T-helper 17 cell (primary cell): ENCODE measurements around the gene TDRD9. TPM values are rescaled to one million over a fixed set of nuclear protein-coding genes. Genes with fewer than 3 reads are reported as not detected.
A peak's percentile ranks its signal among the peaks of the same experiment; 100 is the strongest.

Experiments used
- ATAC-seq: fragments of 150-1000 bp; cut with Tn5 transposase; 2 replicates; pipeline ENCODE4 v1.10.0; 2021; ENCODE audit warnings: mild to moderate bottlenecking, moderate library complexity
- DNase-seq, 3 donors: peaks; one replicate each; pipeline versions ENCODE4 v3.0.0 to v3.0.0-alpha.2; 2020 to 2021
- H3K9me3 ChIP-seq: one replicate; pipeline ENCODE4 v1.7.0; 2013; ENCODE audit warnings: low read length, mild to moderate bottlenecking; ENCODE audit not compliant: control insufficient read depth, poor library complexity, severe bottlenecking
- H3K27ac Mint-ChIP-seq: one replicate; pipeline ENCODE4 v1.8.0; 2022; ENCODE audit warnings: mild to moderate bottlenecking, moderate library complexity, mixed read lengths
- H3K27me3 Mint-ChIP-seq: one replicate; pipeline ENCODE4 v1.8.0; 2022; ENCODE audit warnings: mixed read lengths
- H3K36me3 Mint-ChIP-seq: one replicate; pipeline ENCODE4 v1.8.0; 2022; ENCODE audit warnings: low read depth, mixed read lengths
- H3K4me1 Mint-ChIP-seq: one replicate; pipeline ENCODE4 v1.8.0; 2022; ENCODE audit warnings: mild to moderate bottlenecking, mixed read lengths
- H3K4me3 Mint-ChIP-seq: one replicate; pipeline ENCODE4 v1.8.0; 2022; ENCODE audit warnings: mild to moderate bottlenecking, moderate library complexity, mixed read lengths
- total RNA-seq, 4 donors: library from RNA in 2 of 4; stranded (reverse) in 2 of 4; gene quantifications; one replicate each; pipeline ENCODE4 v1.2.3 and lab custom pipeline; 2022 to 2026

TDRD9 gene
- total RNA-seq, 2 donors from 2014 or later, result 1.0 TPM; not detected in 1

- H3K9me3 ChIP-seq, result no peaks in the 10 kb centered on the region
- no peak overlapping the region for H3K27ac Mint-ChIP-seq
- no peak for DNase-seq
- H3K36me3 Mint-ChIP-seq, result peaks cover 3% of the 10 kb centered on the region
- peaks cover 41% of the 10 kb centered on the region for H3K27me3 Mint-ChIP-seq
- no peaks in the 10 kb centered on the region for H3K4me1 Mint-ChIP-seq
- no peak overlapping the region for H3K4me3 Mint-ChIP-seq
- ATAC-seq, result no peak
Observed at GRCh38 chr14:104014764-104015163, 86.5 kb downstream of the TDRD9 start.

DNA sequence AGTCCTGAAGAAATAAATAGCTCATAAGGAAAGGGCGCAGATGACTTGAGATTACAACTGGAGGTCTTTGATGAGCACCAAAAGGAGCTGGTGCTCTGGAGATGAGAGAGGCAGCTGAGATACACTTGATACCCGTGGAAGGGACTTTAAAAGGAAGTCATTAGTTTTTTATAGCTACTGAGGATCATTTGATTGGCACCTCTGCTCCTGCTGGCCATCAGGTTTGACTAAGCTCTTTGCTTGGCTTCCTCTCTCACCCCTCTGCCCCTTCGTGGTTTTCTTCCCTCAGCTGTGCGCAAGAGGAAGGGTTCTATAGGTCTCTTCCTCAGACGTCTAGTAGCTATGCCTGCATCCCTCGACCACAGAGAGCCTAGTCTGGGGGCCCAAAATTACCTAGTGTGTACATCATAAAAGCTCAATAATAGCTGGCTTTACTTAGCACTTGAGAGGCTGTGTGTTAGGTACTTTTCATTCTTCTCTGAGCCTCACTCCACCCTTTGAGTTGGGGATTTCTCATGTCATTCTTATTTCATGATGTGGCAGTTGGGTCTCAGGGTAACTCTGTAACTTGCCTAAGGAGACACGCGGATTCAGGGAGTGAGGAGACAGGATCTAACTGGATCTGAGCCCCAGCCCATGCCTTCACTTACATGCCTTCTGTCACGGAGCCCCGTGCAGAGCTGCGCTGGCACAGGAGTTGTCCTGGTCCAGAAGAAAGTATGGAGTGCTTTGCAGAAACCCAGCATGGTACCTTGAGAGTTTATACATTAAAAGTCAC is 88.8 kb downstream of the TDRD9 start:
- Mint-ChIP-seq H3K4me3 (no peak overlapping the region), H3K27ac (no peak overlapping the region), H3K27me3 (peaks cover 58% of the 10 kb centered on the region), H3K4me1 (no peaks in the 10 kb centered on the region), H3K36me3 (peaks cover 3% of the 10 kb centered on the region)
- no peaks in the 10 kb centered on the region for H3K9me3 ChIP-seq
- no peak for DNase-seq
- ATAC-seq, result no peak

GRCh38 chr14:104019029-104019428 is 90.8 kb downstream of the TDRD9 start:
- DNase-seq (no peak), ATAC-seq (no peak)
- Mint-ChIP-seq H3K4me1 (no peaks in the 10 kb centered on the region), H3K27ac (no peak overlapping the region), H3K36me3 (peaks cover 3% of the 10 kb centered on the region), H3K27me3 (peaks cover 58% of the 10 kb centered on the region), H3K4me3 (no peak overlapping the region)
- no peaks in the 10 kb centered on the region for H3K9me3 ChIP-seq

- DNase-seq (no peak), ATAC-seq (no peak)
- Mint-ChIP-seq H3K27me3 (peaks cover 58% of the 10 kb centered on the region), H3K4me1 (no peaks in the 10 kb centered on the region), H3K27ac (peak overlapping the region; percentile 32), H3K36me3 (peaks cover 3% of the 10 kb centered on the region), H3K4me3 (no peak overlapping the region)
- no peaks in the 10 kb centered on the region for H3K9me3 ChIP-seq
Observed at GRCh38 chr14:104019806-104020205, 91.5 kb downstream of the TDRD9 start.

DNA sequence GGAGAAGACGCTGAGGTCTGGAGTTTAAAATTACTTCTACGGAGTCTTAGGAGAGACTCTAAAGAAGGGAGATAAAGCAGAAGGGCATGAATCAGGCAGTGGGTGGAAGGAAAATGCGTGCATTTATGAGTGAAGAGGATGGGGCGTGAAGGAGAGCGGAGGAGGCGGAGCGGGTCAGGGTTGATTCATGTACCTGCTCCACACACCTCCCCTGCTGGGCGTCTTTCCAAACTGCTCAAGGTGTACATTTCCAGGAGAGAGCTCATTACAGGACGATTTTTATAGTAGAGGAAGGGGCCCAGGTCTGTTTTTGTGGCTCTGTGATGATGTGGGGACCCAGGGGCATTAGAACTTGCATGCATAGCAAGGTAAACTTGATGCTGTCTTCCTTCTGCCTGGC is 92.2 kb downstream of the TDRD9 start:
- peaks cover 54% of the 10 kb centered on the region for H3K27me3 Mint-ChIP-seq
- no peaks in the 10 kb centered on the region for H3K9me3 ChIP-seq
- DNase-seq, result no peak
- peaks cover under 1% of the 10 kb centered on the region for H3K36me3 Mint-ChIP-seq
- no peaks in the 10 kb centered on the region for H3K4me1 Mint-ChIP-seq
- peak overlapping the region; percentile 32 for H3K27ac Mint-ChIP-seq
- peak overlapping the region; percentile 45 for H3K4me3 Mint-ChIP-seq
- ATAC-seq, result no peak

DNA sequence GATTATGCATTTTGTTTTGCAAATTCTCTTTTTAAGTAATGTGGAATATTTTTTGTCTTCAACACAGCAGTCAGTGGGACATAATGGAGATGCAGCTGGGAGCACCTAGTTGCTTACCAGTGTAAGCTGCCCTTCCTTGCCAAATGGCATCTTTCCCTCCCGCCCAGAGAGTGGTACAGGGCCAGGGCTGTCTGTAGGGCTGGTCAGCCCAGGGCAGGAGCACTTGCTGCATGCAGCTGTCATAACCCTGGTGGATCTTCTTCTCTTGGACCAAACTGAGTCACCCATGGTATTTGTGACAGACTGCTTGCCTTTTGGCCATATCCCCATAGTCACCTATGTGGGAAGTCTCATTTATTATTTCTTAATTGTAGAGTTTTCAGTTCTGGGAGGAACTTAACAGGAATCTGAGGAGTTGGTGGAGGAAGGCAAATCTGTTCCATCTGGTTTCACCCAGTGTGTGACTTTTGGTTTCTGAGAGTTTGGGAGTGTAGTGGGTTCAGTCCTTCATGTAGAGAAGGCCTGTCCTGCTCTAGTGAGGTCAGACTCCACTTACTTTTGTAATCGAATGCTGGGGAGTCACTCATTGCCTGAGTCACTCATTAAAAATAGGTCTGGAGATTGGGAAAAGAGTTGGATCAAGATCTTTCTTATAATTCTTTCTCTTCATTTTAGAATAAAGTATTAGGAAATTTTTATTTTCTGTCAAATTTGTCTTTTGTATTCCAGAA is 95.2 kb downstream of the TDRD9 start:
- ATAC-seq, result no peak
- no peaks in the 10 kb centered on the region for H3K9me3 ChIP-seq
- Mint-ChIP-seq H3K4me3 (no peak overlapping the region), H3K4me1 (no peaks in the 10 kb centered on the region), H3K36me3 (peaks cover 2% of the 10 kb centered on the region), H3K27me3 (peaks cover 45% of the 10 kb centered on the region), H3K27ac (no peak overlapping the region)
- DNase-seq, result no peak

DNA sequence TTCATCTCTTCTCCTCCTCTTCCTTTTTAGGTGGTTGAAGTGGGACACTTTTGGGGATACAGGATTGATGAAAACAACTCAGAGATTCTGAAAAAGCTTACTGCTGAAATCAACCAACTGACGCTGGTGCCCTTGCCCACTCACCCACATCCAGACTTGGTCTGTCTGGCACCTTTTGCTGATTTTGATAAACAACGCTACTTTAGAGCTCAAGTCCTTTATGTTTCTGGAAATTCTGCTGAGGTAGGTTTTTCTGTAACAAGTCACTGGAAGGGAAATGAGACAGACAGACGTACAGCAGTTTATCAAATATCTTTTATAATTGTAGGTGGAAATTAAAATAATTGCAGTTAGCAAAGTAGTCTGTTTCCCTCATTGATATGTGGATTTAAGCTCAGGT is 97.3 kb downstream of the TDRD9 start:
- ATAC-seq (no peak), DNase-seq (no peak)
- peaks cover 46% of the 10 kb centered on the region for H3K27me3 Mint-ChIP-seq
- H3K9me3 ChIP-seq, result no peaks in the 10 kb centered on the region
- H3K27ac Mint-ChIP-seq, result no peak overlapping the region
- peaks cover 2% of the 10 kb centered on the region for H3K36me3 Mint-ChIP-seq
- no peaks in the 10 kb centered on the region for H3K4me1 Mint-ChIP-seq
- H3K4me3 Mint-ChIP-seq, result no peak overlapping the region

- no peaks in the 10 kb centered on the region for H3K4me1 Mint-ChIP-seq
- no peak overlapping the region for H3K27ac Mint-ChIP-seq
- H3K27me3 Mint-ChIP-seq, result peaks cover 41% of the 10 kb centered on the region
- DNase-seq, result no peak
- H3K4me3 Mint-ChIP-seq, result no peak overlapping the region
- ATAC-seq, result no peak
- H3K36me3 Mint-ChIP-seq, result peaks cover 2% of the 10 kb centered on the region
- no peaks in the 10 kb centered on the region for H3K9me3 ChIP-seq
Observed at GRCh38 chr14:104026024-104026423, 97.8 kb downstream of the TDRD9 start.

GRCh38 chr14:104030958-104031357 is 102.7 kb downstream of the TDRD9 start:
- H3K27ac Mint-ChIP-seq, result no peak overlapping the region
- no peak overlapping the region for H3K4me3 Mint-ChIP-seq
- no peak for DNase-seq
- peaks cover 60% of the 10 kb centered on the region for H3K27me3 Mint-ChIP-seq
- H3K9me3 ChIP-seq, result no peaks in the 10 kb centered on the region
- no peaks in the 10 kb centered on the region for H3K4me1 Mint-ChIP-seq
- peaks cover 2% of the 10 kb centered on the region for H3K36me3 Mint-ChIP-seq
- ATAC-seq, result no peak

GRCh38 chr14:104031384-104031783 is 103.1 kb downstream of the TDRD9 start:
- no peaks in the 10 kb centered on the region for H3K4me1 Mint-ChIP-seq
- H3K4me3 Mint-ChIP-seq, result no peak overlapping the region
- no peaks in the 10 kb centered on the region for H3K9me3 ChIP-seq
- H3K27ac Mint-ChIP-seq, result no peak overlapping the region
- no peak for ATAC-seq
- H3K36me3 Mint-ChIP-seq, result peaks cover 2% of the 10 kb centered on the region
- H3K27me3 Mint-ChIP-seq, result peaks cover 62% of the 10 kb centered on the region
- DNase-seq, result no peak

- Mint-ChIP-seq H3K27me3 (peaks cover 68% of the 10 kb centered on the region), H3K27ac (no peak overlapping the region), H3K36me3 (peaks cover 4% of the 10 kb centered on the region), H3K4me3 (no peak overlapping the region), H3K4me1 (no peaks in the 10 kb centered on the region)
- DNase-seq (no peak), ATAC-seq (no peak)
- no peaks in the 10 kb centered on the region for H3K9me3 ChIP-seq
Observed at GRCh38 chr14:104034976-104035699, 106.9 kb downstream of the TDRD9 start.

DNA sequence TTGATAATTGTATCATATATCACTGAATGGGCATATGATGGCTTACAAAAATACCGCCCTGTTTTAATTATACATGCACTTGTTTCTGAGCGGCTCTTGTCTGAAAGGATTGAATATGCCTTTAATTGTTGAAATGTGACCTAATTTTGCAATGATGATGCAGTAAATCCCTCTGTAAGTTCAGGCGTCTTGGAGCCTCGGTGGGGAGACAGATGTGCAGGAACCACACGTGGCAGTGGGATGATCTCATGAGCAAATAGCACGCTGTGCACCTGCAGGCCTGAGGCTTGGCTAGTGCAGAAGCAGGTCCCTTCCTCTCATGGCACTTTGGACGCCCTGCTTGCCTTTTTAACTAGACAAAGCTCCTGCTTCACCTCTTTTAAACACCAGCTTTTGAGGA is 108.0 kb downstream of the TDRD9 start:
- H3K27ac Mint-ChIP-seq, result no peak overlapping the region
- DNase-seq (no peak), ATAC-seq (no peak)
- no peaks in the 10 kb centered on the region for H3K9me3 ChIP-seq
- H3K36me3 Mint-ChIP-seq, result peaks cover 4% of the 10 kb centered on the region
- no peaks in the 10 kb centered on the region for H3K4me1 Mint-ChIP-seq
- no peak overlapping the region for H3K4me3 Mint-ChIP-seq
- H3K27me3 Mint-ChIP-seq, result peaks cover 79% of the 10 kb centered on the region

- H3K36me3 Mint-ChIP-seq, result peaks cover 4% of the 10 kb centered on the region
- no peaks in the 10 kb centered on the region for H3K4me1 Mint-ChIP-seq
- H3K4me3 Mint-ChIP-seq, result no peak overlapping the region
- ATAC-seq (no peak), DNase-seq (no peak)
- H3K9me3 ChIP-seq, result no peaks in the 10 kb centered on the region
- peaks cover 87% of the 10 kb centered on the region for H3K27me3 Mint-ChIP-seq
- no peak overlapping the region for H3K27ac Mint-ChIP-seq
Observed at GRCh38 chr14:104037074-104037473, 108.8 kb downstream of the TDRD9 start.
